H1 (cell line): ENCODE data around the gene MPPED1.

ENCODE experiments used
- BCL11A ChIP-seq, 2 experiments: IDR thresholded peaks; one replicate each; pipeline ENCODE4 v1.6.1; 2011; ENCODE audit warnings: low read depth in 2 of 2, low read length in 2 of 2, mild to moderate bottlenecking in 2 of 2
- EZH2 ChIP-seq: fragments of 200-600 bp; sonication (generic); IDR thresholded peaks from 2 replicates; pipeline ENCODE4 v1.7.1; 2012; ENCODE audit warnings: low read depth, mild to moderate bottlenecking, moderate library complexity, low read length, inconsistent platforms; ENCODE audit not compliant: severe bottlenecking
- GABPA ChIP-seq: IDR thresholded peaks from 2 replicates; pipeline ENCODE4 v1.6.1; 2011; ENCODE audit warnings: mild to moderate bottlenecking, low read length, moderate library complexity, borderline replicate concordance; ENCODE audit not compliant: insufficient read depth
- HDAC2 ChIP-seq, 2 experiments: fragments of 300-600 bp in 1 of 2; sonication (generic) in 1 of 2; IDR thresholded peaks; 2 replicates each; pipeline ENCODE4 v1.6.1; 2011 to 2012; ENCODE audit warnings: low read depth in 2 of 2, low read length in 2 of 2, mild to moderate bottlenecking in 2 of 2, moderate library complexity in 2 of 2, borderline replicate concordance in 1 of 2, inconsistent platforms in 1 of 2
- POLR2A ChIP-seq, 2 experiments: IDR thresholded peaks; 1 replicate in 1 of 2; 2 replicates in 1 of 2; pipeline ENCODE4 v1.6.1; 2011; ENCODE audit warnings: low read depth in 2 of 2, low read length in 2 of 2, mild to moderate bottlenecking in 2 of 2; ENCODE audit errors: control extremely low read depth in 1 of 2
- RAD21 ChIP-seq, 2 experiments: IDR thresholded peaks in 1 of 2; conservative IDR thresholded peaks in 1 of 2; 2 replicates each; pipeline ENCODE4 v1.6.1; 2011; ENCODE audit warnings: low read depth in 2 of 2, low read length in 2 of 2, improper control_type of control experiment in 1 of 2, inconsistent platforms in 1 of 2, mild to moderate bottlenecking in 1 of 2, moderate library complexity in 1 of 2
- RXRA ChIP-seq: IDR thresholded peaks from 2 replicates; pipeline ENCODE4 v1.6.1; 2011; ENCODE audit warnings: low read depth, mild to moderate bottlenecking, low read length, moderate library complexity; ENCODE audit not compliant: insufficient read depth
- SP4 ChIP-seq: IDR thresholded peaks from 2 replicates; pipeline ENCODE4 v1.6.1; 2012; ENCODE audit warnings: low read length, inconsistent platforms
- SUZ12 ChIP-seq: fragments of 200-600 bp; sonication (generic); IDR thresholded peaks from 2 replicates; pipeline ENCODE4 v1.6.1; 2012; ENCODE audit warnings: mild to moderate bottlenecking, inconsistent platforms, low read length, moderate library complexity, mixed read lengths
- TBP ChIP-seq: IDR thresholded peaks from 2 replicates; pipeline ENCODE4 v1.6.1; 2011; ENCODE audit warnings: low read depth, low read length, improper control_type of control experiment
- TCF12 ChIP-seq: IDR thresholded peaks from 2 replicates; pipeline ENCODE4 v1.6.1; 2011; ENCODE audit warnings: low read depth, mild to moderate bottlenecking, low read length
- YY1 ChIP-seq: IDR thresholded peaks from 2 replicates; pipeline ENCODE4 v1.6.1; 2011; ENCODE audit warnings: low read depth, mild to moderate bottlenecking, low read length
- TF ChIP-seq, protein P1 (sequence below), 3 experiments: IDR thresholded peaks; 1 replicate in 2 of 3; 2 replicates in 1 of 3; pipeline versions ENCODE4 v1.5.1 to v1.6.1; 2011; ENCODE audit warnings: low read length in 3 of 3, mild to moderate bottlenecking in 3 of 3, inconsistent platforms in 2 of 3, low read depth in 1 of 3, moderate library complexity in 1 of 3; ENCODE audit not compliant: insufficient read depth in 1 of 3; ENCODE audit errors: control extremely low read depth in 1 of 3
- TF ChIP-seq, protein P2 (sequence below): fragments of 300-600 bp; sonication (generic); IDR thresholded peaks from 2 replicates; pipeline ENCODE4 v1.7.1; 2012; ENCODE audit warnings: low read length, moderate library complexity, mild to moderate bottlenecking, inconsistent platforms; ENCODE audit not compliant: insufficient replicate concordance

GRCh38 chr22:43409046-43409445 is 2.8 kb upstream of the MPPED1 start:
- TF ChIP-seq, protein P1, sequence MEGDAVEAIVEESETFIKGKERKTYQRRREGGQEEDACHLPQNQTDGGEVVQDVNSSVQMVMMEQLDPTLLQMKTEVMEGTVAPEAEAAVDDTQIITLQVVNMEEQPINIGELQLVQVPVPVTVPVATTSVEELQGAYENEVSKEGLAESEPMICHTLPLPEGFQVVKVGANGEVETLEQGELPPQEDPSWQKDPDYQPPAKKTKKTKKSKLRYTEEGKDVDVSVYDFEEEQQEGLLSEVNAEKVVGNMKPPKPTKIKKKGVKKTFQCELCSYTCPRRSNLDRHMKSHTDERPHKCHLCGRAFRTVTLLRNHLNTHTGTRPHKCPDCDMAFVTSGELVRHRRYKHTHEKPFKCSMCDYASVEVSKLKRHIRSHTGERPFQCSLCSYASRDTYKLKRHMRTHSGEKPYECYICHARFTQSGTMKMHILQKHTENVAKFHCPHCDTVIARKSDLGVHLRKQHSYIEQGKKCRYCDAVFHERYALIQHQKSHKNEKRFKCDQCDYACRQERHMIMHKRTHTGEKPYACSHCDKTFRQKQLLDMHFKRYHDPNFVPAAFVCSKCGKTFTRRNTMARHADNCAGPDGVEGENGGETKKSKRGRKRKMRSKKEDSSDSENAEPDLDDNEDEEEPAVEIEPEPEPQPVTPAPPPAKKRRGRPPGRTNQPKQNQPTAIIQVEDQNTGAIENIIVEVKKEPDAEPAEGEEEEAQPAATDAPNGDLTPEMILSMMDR (IDR thresholded peaks at IDR 0.05; ENCODE audit: control extremely low read depth in 1 of 3, insufficient read depth in 1 of 3, low read depth in 1 of 3, low read length in 3 of 3) = no peak
- TF ChIP-seq POLR2A (IDR thresholded peaks at IDR 0.05; ENCODE audit: control extremely low read depth in 1 of 2, low read depth in 2 of 2, low read length in 2 of 2) = no peak
- no peak for TF ChIP-seq TBP
- TF ChIP-seq YY1 = no peak
- no peak for TF ChIP-seq TCF12
- no peak for TF ChIP-seq EZH2
- no peak for TF ChIP-seq BCL11A (IDR thresholded peaks at IDR 0.05; ENCODE audit: low read depth in 2 of 2, low read length in 2 of 2)
- TF ChIP-seq HDAC2 (IDR thresholded peaks at IDR 0.05; ENCODE audit: borderline replicate concordance in 1 of 2, low read depth in 2 of 2, low read length in 2 of 2) = no peak
- no peak for TF ChIP-seq SUZ12
- TF ChIP-seq RXRA = no peak
- TF ChIP-seq, protein P2, sequence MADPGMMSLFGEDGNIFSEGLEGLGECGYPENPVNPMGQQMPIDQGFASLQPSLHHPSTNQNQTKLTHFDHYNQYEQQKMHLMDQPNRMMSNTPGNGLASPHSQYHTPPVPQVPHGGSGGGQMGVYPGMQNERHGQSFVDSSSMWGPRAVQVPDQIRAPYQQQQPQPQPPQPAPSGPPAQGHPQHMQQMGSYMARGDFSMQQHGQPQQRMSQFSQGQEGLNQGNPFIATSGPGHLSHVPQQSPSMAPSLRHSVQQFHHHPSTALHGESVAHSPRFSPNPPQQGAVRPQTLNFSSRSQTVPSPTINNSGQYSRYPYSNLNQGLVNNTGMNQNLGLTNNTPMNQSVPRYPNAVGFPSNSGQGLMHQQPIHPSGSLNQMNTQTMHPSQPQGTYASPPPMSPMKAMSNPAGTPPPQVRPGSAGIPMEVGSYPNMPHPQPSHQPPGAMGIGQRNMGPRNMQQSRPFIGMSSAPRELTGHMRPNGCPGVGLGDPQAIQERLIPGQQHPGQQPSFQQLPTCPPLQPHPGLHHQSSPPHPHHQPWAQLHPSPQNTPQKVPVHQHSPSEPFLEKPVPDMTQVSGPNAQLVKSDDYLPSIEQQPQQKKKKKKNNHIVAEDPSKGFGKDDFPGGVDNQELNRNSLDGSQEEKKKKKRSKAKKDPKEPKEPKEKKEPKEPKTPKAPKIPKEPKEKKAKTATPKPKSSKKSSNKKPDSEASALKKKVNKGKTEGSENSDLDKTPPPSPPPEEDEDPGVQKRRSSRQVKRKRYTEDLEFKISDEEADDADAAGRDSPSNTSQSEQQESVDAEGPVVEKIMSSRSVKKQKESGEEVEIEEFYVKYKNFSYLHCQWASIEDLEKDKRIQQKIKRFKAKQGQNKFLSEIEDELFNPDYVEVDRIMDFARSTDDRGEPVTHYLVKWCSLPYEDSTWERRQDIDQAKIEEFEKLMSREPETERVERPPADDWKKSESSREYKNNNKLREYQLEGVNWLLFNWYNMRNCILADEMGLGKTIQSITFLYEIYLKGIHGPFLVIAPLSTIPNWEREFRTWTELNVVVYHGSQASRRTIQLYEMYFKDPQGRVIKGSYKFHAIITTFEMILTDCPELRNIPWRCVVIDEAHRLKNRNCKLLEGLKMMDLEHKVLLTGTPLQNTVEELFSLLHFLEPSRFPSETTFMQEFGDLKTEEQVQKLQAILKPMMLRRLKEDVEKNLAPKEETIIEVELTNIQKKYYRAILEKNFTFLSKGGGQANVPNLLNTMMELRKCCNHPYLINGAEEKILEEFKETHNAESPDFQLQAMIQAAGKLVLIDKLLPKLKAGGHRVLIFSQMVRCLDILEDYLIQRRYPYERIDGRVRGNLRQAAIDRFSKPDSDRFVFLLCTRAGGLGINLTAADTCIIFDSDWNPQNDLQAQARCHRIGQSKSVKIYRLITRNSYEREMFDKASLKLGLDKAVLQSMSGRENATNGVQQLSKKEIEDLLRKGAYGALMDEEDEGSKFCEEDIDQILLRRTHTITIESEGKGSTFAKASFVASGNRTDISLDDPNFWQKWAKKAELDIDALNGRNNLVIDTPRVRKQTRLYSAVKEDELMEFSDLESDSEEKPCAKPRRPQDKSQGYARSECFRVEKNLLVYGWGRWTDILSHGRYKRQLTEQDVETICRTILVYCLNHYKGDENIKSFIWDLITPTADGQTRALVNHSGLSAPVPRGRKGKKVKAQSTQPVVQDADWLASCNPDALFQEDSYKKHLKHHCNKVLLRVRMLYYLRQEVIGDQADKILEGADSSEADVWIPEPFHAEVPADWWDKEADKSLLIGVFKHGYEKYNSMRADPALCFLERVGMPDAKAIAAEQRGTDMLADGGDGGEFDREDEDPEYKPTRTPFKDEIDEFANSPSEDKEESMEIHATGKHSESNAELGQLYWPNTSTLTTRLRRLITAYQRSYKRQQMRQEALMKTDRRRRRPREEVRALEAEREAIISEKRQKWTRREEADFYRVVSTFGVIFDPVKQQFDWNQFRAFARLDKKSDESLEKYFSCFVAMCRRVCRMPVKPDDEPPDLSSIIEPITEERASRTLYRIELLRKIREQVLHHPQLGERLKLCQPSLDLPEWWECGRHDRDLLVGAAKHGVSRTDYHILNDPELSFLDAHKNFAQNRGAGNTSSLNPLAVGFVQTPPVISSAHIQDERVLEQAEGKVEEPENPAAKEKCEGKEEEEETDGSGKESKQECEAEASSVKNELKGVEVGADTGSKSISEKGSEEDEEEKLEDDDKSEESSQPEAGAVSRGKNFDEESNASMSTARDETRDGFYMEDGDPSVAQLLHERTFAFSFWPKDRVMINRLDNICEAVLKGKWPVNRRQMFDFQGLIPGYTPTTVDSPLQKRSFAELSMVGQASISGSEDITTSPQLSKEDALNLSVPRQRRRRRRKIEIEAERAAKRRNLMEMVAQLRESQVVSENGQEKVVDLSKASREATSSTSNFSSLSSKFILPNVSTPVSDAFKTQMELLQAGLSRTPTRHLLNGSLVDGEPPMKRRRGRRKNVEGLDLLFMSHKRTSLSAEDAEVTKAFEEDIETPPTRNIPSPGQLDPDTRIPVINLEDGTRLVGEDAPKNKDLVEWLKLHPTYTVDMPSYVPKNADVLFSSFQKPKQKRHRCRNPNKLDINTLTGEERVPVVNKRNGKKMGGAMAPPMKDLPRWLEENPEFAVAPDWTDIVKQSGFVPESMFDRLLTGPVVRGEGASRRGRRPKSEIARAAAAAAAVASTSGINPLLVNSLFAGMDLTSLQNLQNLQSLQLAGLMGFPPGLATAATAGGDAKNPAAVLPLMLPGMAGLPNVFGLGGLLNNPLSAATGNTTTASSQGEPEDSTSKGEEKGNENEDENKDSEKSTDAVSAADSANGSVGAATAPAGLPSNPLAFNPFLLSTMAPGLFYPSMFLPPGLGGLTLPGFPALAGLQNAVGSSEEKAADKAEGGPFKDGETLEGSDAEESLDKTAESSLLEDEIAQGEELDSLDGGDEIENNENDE = no peak
- TF ChIP-seq RAD21 (IDR thresholded peaks at IDR 0.05 in 1 of 2, conservative IDR thresholded peaks at IDR 0.05 in 1 of 2; ENCODE audit: low read depth in 2 of 2, low read length in 2 of 2) = no peak
- TF ChIP-seq SP4 = no peak
- no peak for TF ChIP-seq GABPA
